Mucosa of descending colon (tissue), 3 donors: ENCODE measurements around the gene PAXX. TPM values are rescaled to one million over a fixed set of nuclear protein-coding genes. Genes with fewer than 3 reads are reported as not detected.

Source experiments
- ATAC-seq: fragments of 200-7000 bp; cut with Tn5 transposase; one replicate; pipeline ENCODE4 v1.9.1; 2020; ENCODE audit warnings: mild to moderate bottlenecking, moderate library complexity
- DNase-seq, 3 donors: peaks; one replicate each; pipeline ENCODE4 v3.0.0-alpha.2; 2020
- H3K36me3 ChIP-seq: fragments of 200-600 bp; one replicate; pipeline ENCODE4 v1.8.0; 2021; ENCODE audit warnings: low read depth, mild to moderate bottlenecking
- H3K4me1 ChIP-seq: fragments of 200-600 bp; one replicate; pipeline ENCODE4 v1.8.0; 2021; ENCODE audit warnings: low read depth, mild to moderate bottlenecking
- H3K4me3 ChIP-seq: fragments of 200-600 bp; one replicate; pipeline ENCODE4 v1.8.0; 2021; ENCODE audit warnings: mild to moderate bottlenecking
- H3K9me3 ChIP-seq: fragments of 200-600 bp; one replicate; pipeline ENCODE4 v1.8.0; 2021; ENCODE audit warnings: mild to moderate bottlenecking
- intact Hi-C, 2 donors: fragments of 100-400 bp; cut with DNase I in 1 of 2; cut with micrococcal nuclease in 1 of 2; formaldehyde crosslinking; loops; one replicate each; pipeline versions ENCODE4 v1.11.0 to v1.11.1; 2022; cut with DNase I, micrococcal nuclease
- total RNA-seq, 3 donors: library from RNA; stranded (reverse); fragmentation: NEBNext Ultra II Directional in 2 of 3; extraction: Animal tissue kit (Norgen Biotek cat#: 25700) in 2 of 3; gene quantifications; one replicate each; pipeline versions ENCODE4 v1.2.1 to v1.2.4, GENCODE V29; 2021 to 2023
- TF ChIP-seq, protein P1 (sequence below): fragments of 200-600 bp; IDR thresholded peaks from one replicate; pipeline ENCODE4 v1.8.0; 2022; ENCODE audit warnings: antibody characterized with exemption, mild to moderate bottlenecking
- donor health status: DM: no; HTN: no; CAD: no; lungs with moderate emphysema.
- donor health status: DM: no; HTN: no; CAD: no.
- donor health status: DM: no; HTN: yes; CAD: no.

The PAXX gene
- total RNA-seq, 3 donors from 2014 or later, result 32.0 to 39.9 (median 34.1) TPM

DNA sequence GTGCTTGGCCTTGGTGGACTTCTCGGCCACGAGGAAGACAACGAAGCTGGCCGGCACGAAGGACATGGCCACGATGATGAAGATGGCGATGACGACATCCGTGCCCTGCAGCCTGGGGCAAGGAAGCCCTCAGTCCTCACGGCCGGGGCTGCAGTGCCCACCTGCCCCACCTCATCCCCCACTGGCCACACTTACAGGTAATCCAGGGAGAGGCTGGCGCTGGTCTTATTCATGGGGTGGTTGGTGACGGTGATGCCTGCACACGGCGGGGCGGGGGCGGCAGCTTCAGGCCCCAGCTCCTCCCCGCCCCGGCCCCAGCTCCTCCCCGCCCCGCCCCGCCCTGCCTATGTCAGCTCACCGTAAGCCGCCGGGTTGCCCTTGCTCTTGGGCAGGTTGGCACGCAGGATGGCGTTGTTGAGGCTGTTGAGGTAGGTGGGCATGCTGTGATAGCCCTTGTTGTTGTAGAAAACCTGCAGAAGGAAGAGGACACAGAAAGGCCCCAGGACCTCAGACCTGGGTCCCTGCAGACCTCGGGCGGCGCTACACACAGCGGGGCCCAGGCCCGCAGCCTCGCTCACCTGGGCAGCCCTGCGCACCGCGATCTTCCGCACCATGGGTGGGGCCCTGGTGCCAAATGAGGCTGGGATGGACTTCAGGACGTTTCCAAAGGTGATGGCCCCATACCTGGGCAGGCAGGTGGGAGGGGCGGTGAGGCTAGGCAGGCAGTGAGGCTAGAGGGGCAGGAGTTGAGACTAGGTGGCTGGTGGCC, 19.9 kb downstream of the PAXX start:
- no peaks in the 10 kb centered on the region for H3K4me1 ChIP-seq
- TF ChIP-seq, protein P1, sequence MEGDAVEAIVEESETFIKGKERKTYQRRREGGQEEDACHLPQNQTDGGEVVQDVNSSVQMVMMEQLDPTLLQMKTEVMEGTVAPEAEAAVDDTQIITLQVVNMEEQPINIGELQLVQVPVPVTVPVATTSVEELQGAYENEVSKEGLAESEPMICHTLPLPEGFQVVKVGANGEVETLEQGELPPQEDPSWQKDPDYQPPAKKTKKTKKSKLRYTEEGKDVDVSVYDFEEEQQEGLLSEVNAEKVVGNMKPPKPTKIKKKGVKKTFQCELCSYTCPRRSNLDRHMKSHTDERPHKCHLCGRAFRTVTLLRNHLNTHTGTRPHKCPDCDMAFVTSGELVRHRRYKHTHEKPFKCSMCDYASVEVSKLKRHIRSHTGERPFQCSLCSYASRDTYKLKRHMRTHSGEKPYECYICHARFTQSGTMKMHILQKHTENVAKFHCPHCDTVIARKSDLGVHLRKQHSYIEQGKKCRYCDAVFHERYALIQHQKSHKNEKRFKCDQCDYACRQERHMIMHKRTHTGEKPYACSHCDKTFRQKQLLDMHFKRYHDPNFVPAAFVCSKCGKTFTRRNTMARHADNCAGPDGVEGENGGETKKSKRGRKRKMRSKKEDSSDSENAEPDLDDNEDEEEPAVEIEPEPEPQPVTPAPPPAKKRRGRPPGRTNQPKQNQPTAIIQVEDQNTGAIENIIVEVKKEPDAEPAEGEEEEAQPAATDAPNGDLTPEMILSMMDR, result no peak
- no peaks in the 10 kb centered on the region for H3K9me3 ChIP-seq
- H3K36me3 ChIP-seq, result no peaks in the 10 kb centered on the region
- intact Hi-C loops, result no loop called here
- DNase-seq (no peak), ATAC-seq (no peak)
- H3K4me3 ChIP-seq, result no peak overlapping the region

DNA sequence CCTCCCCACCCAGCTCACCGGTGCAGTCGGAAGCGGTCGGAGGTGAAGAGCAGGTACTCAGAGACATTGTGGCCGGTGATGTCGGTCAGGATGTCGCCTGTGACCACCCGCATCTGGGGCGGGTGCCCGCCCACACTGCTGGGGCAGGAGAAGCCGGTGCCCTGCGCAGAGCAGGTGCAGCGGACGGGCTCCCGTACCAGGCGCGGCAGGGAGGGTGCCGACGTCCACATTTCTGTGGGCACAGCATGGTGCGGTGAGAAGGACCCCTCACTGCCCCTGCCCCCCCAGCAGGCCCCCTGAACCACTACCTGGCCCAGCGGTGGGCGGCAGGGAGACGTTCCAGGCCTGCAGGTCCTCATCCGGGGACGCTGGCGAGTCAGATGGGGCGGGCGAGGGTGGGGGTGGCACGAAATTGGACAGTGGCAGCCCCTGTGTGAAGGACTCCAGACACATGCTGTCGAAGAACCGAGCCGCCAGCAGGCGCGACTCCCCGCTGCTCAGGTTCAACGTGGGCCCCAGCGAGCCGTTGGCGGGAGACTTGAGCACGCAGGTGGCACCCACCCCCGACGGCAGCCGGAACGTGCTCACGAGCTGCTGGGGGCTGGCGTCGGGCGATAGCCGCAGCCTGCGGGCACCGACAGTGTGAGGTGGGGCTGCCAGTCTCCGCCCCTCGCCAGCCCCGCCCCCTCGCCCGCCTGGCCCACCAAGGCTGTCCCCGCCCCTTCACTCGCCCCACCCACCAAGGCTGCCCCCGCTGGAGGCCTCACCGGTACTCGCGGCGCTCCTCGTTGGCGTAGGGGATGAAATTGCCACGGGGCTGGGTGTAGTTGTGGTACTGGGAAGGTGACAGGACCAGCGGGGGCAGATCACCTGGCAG, 20.7 kb downstream of the PAXX start:
- intact Hi-C loops, result no loop called here
- H3K4me1 ChIP-seq, result no peaks in the 10 kb centered on the region
- no peaks in the 10 kb centered on the region for H3K36me3 ChIP-seq
- TF ChIP-seq, protein P1, result no peak
- DNase-seq (no peak), ATAC-seq (no peak)
- H3K4me3 ChIP-seq, result no peak overlapping the region
- no peaks in the 10 kb centered on the region for H3K9me3 ChIP-seq

DNA sequence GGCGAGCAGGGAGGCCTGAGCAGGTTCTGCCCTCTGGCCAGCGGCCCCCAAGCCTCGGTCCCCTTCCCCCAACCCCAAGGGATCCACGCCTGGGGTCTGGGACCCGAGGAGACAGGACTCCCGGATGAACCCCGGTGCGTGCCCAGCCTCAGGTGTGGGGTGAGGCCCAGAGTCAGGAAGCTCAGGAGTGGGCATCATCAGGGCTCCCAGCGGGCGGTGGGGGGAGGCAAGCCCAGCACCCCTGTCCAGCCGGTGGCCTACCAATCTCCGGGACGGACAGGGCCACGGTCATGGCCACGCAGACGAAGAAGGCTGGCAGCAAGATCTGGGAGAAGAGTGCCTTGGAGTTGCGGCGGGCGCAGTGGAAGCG, 21.3 kb downstream of the PAXX start:
- Histone ChIP-seq H3K4me3 (no peak overlapping the region), H3K9me3 (no peaks in the 10 kb centered on the region), H3K4me1 (no peaks in the 10 kb centered on the region), H3K36me3 (no peaks in the 10 kb centered on the region)
- ATAC-seq, result no peak
- intact Hi-C loops, result no loop called here
- TF ChIP-seq, protein P1, result no peak
- DNase-seq, result no peak

DNA sequence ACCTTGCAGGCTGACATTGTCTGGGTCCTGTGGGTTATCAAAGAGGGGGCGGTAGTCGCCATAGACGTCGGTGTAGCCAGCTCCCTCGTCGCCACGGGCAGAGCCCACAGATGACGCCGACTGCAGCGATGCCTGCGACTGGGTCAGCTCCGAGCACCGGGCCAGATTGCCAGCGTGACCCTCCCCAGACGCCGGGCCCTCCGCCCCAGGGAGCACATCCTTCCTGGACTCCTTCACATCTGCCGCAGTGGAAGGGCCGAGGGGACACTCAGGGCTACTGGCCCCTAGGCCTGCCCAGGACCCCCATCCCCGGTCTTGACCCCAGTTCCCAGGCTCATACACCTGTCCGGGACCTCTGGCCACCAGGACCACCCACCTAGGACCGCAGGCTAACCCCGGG, 21.9 kb downstream of the PAXX start:
- no peaks in the 10 kb centered on the region for H3K9me3 ChIP-seq
- H3K4me1 ChIP-seq, result no peaks in the 10 kb centered on the region
- H3K36me3 ChIP-seq, result no peaks in the 10 kb centered on the region
- no peak overlapping the region for H3K4me3 ChIP-seq
- ATAC-seq (no peak), DNase-seq (no peak)
- intact Hi-C loops, result no loop called here
- TF ChIP-seq, protein P1, result no peak

DNA sequence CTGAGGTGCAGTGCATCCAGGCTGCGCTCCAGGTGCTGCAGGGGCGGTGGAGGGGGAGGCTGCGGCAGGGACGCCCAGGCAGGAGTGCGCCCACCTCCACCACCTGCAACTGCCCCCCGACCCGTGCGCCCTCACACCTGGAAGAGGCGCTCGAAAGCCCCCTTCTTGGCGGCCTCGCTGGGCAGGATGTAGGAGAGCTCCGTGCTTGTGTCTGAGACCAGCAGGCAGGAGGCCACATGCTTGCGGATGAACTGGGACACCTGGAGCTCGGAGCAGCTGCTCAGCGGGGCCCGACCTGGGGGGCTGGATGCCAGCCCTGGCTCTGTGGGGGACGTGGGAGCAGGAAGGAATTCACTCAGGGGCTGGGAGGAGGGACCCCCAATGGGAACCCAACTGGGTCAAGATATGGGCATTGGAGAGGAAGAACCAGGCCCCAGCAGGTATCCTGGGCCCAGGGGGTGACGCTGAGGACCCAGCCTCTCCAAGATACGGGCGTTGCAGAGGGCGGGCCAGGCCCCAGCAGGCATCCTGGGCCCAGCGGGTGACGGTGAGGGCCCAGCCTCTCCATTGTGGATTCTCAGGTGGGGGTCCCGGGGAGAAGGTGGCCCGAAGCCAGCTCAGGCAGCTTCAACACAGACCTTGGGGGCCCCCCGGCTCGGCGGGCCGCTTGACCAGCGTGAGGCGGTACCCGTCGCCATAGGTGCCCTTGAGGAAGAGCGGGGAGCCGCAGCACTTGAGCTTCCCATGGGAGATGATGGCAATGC, 22.7 kb downstream of the PAXX start:
- H3K9me3 ChIP-seq, result no peaks in the 10 kb centered on the region
- no peak for ATAC-seq
- no peaks in the 10 kb centered on the region for H3K4me1 ChIP-seq
- intact Hi-C loops, result no loop called here
- H3K36me3 ChIP-seq, result no peaks in the 10 kb centered on the region
- TF ChIP-seq, protein P1, result no peak
- no peak for DNase-seq
- no peak overlapping the region for H3K4me3 ChIP-seq
